NOMO-1 treated with DMSO at 0.1 percent for 48 hours (cell line): Measurements from ENCODE around the gene STAU1.
A peak's percentile ranks its signal among the peaks of the same experiment; 100 is the strongest.
"Not testable (repeated sequence)": the region's sequence is repeated elsewhere in the genome, so short reads cannot be mapped to it uniquely, and the experiment has no call there.

Experiments
- DNase-seq: peaks from one replicate; lab custom pipeline; 2025; ENCODE audit not compliant: unreplicated experiment; lab: John Stamatoyannopoulos, UW

Gene STAU1

GRCh38 chr20:49166534-49167449 lies 21.3 kb downstream of the STAU1 start:
- no peak for DNase-seq

- DNase-seq = no peak
Measured at GRCh38 chr20:49165611-49166010, 22.5 kb downstream of the STAU1 start.

DNA sequence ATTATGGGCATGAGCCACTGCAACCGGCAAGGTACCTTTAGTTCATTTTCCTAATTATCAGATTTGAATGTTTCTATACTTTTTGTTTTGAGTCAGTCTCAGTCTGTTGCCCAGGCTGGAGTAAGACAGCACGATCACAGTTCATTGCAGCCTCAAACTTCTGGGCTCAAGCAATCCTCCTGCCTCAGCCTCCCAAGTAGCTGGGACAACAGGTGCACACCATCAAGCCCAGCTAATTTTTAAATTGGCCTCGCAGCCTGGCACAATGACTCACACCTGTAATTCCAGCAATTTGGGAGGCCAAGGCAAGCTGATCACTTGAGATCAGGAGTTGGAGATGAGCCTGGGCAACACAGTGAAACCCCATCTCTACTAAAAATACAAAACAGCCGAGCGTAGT lies 24.4 kb downstream of the STAU1 start:
- DNase-seq = no peak

- DNase-seq = no peak
Measured at GRCh38 chr20:49161428-49162152, 26.5 kb downstream of the STAU1 start.

DNA sequence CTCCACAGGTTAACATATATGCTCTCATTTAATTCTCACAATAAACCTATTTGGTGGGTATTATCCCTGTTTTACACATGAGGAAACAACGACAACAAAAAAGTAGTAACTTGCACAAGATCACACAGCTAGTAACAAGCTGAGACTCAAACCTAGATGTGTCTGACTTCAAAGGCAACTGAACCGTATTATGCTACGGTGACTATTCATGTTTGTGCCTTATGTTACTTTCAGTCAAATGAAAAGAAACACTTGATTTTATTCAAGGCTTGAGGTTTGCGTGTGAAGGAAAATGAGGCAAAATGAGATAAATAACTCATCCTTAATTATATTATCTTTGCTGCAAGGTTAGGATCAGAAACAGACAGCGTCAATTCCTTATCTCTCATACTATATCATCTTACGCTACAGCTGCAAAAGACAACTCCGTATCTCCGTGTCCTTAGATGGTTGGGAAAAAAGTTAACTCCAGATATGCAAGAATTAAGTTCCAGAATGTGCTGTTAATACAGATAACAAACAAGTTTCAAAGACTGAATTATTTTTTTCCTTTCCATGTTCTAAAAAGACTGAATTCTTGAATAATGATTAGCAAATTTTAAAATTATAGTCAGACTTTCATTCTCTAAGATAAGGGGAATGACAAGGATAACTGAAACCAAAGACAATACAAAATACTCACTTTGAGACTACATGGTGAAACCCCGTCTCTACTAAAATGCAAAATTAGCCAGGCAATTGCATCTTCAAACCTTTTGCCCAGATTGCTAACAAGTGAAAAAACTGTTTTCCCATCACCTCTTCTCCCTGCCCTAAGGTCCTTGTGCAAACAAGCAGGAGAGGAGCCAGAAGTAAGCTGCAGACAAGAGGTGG lies 27.8 kb downstream of the STAU1 start:
- no peak for DNase-seq

DNA sequence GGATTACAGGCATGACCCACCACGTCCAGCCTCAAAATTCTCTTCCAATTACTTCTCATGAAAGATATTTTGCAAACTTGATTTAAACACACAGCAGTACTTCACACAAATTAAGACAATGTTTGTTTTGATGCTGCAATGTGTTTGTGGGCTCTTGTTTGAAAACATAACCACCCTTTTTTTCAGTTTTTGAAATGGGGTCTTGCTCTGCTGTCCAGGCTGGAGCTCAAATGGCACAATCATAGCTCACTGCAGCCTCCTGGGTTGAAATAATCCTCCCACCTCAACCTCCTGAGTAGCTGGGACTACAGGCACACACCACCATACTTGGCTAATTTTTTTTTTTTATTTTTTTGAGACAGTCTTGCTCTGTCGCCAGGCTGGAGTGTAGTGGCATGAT lies 31.0 kb downstream of the STAU1 start:
- no peak for DNase-seq

DNA sequence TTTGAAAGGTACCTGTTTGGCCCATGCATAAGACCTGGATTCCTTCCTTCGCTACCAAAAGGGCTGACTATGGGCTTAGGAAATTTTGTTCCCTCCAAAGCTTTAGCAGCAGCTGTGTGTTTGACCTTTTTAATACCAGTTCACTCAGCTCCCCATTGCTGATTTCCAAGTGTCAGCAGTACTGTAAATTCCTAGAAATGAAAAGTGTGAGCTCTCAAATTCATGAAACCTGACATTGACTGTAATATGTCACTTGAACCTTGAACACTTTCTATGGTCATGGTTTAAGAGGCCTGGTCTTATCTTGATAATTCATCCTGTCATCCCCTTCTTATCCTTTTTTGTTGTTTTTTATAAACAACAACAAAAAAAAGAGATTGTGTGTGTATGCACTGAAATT lies 31.7 kb downstream of the STAU1 start:
- DNase-seq = no peak

DNA sequence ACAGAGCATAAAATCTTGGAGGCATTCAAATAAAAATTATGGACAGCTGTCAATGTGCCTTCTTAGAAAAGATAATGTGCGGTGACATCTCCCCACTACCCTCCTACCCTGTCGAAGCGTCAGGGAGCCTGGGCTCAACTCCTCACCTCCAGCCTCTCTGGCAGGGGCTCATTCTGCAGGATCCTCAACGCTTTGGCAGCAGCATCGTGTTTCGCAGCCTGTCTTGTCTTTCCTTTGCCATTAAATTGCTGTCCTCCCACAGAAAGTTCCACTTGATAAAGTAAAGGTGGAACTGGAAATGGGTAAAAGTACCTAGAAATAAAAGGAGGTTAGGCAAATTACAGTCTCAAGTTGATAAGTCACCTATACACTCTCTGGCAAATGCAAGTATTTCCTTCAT lies 36.7 kb downstream of the STAU1 start:
- no peak for DNase-seq

DNA sequence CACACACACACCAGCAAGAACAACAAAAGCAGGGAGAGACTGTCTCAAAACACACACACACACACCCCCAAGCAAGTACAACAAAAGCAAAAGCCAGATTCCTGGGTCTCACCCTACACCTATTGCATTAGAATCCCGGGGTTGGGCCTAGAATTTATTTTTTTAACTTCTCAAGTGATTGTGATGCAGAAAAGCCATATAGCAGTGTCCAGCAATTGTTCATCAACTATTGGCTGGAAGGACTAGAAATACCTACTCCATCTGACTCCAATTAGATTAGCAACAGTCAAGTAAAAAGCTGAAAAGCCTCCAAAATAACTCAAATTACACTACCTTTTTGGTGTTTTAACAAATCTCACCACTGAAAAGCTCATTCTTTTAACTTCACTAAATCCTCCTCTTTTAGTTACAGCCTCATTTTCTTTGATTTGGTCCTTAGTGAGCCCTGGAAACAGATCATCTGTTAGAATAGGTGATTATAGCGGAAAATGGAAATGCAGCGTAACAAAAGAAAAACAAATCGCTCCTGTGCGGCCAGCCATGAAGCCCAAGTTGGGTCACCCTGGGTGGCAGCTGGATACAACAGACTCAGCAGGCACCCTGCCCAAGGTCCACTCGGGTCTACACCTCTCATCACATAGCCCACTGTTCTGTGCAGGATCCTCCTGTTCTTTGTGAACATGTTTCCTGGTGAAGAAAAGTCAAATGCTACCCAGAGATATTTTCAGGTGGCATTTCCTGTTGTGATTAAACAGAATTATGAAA lies 38.7 kb downstream of the STAU1 start:
- DNase-seq = no peak

DNA sequence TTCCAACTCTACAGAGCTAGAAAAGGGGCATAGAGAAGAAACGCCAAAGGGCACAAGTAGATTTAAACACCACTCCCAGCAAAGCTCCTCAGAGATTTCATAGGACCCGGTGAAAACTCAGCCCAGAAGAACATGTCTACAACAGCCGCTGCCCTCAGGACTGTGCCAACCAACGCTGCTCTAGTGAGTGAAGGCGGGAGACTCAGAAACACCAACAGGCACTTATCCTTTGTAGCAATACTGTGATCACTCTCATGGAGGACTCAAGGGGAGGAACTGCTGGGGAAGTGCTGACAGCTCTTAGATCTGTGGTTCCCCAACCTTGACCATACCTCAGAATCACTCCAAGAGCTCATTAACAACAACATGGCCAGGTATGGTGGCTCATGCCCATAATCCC lies 39.5 kb downstream of the STAU1 start:
- DNase-seq = no peak

DNA sequence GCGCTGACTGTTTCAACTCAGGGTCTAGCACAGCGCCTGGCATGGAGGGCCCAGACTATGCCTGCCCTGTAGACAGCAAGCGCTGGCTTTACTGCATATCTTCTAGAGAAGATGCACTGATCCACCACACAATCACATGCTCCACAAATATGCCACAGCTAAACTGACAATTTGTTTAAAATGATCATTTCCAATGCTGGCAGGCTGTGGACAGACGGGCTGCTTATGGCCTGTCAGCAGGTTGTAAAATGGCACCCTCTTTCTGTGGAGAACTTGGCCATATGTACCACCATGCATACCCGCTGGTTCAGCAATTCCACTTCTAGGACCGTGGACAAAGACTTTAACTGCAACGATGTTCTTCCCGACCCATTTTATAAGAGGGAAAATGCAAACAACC lies 40.8 kb downstream of the STAU1 start:
- DNase-seq = no peak

DNA sequence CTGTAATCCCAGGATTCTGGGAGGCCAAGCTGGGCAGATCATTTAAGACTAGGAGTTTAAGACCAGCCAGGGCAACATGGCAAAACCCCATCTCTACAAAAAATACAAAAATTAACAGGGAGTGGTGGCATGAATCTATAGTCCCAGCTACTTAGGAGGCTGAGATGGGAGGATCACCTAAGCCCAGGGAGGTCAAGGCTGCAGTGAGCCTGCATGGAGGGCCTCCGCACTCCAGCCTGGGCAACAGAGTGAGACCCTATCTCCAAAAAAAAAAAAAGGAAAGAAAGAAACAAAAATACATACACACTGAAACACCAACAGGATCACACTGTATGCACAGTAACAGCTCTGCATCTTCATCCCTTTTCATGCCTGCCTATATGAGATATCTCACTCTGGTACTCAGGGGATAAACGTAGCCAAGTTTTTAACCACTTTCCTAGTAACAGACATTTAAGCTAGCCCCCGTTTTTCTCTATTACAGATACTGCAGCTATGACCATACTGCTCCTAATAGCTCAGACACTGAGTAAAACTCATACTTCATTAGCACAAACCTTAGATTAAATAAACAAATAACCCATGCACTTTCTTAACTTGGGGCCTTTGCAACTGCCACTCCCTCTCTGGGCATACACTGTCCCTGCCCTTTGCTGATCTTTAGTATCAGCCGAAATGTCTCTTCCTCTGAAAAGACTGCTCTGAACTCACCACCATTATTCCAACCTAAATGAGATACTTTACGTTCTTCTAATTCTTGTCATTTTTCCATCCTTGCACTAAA lies 41.5 kb downstream of the STAU1 start:
- DNase-seq = no peak

- no peak for DNase-seq
Measured at GRCh38 chr20:49140834-49141233, 47.3 kb downstream of the STAU1 start.

DNA sequence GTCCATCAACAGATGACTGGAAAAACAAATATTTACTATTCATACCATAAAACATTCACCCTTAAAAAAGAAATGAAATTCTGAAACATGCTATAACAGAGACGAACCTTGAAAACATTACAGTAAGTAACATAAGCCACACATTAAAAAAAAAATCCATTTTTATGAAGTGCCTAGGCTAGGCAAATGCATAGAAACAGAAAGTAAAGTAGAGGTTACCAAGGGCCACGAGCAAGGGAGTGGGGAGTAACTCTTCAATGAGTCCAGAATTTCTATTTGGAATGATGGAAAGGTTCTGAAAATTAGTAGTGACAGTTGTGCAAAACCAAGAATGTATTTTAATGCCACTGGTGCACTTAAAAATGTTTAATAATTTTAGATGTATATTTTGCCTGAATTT lies 47.7 kb downstream of the STAU1 start:
- DNase-seq = no peak

DNA sequence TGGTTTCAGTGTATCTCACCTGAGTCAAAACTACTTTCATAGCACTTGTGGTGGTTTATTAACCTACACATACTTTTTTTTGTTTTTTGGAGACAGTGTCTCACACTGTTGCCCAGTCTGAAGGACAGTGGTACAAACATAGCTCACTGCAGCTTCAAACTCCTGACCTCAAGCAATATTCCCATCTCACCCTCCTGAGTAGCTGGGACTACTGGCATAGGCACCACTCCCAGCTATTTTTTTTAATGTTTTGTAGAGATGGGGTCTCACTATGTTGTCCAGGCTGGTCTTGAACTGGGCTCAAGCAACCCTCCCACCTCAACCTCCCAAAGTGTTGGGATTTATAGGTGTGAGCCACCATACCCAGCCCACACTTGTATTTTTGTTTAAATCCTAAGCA lies 49.7 kb downstream of the STAU1 start:
- DNase-seq = no peak

GRCh38 chr20:49136817-49137571 lies 51.1 kb downstream of the STAU1 start:
- DNase-seq = no peak

DNA sequence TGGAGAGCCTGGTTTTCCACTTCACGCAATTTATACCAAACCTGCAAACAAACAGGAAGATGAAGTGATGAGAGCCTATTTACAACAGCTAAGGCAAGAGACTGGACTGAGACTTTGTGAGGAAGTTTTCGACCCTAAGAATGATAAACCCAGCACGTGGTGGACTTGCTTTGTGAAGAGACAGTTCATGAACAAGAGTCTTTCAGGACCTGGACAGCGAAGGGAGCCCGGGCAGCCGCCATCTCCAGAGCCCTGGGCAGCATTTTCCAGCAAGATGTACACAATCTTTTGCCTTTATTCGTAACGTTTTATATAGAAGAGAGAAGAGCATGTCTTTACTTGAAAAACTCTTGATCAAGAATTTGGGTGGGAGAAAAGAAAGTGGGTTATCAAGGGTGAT lies 53.3 kb downstream of the STAU1 start:
- DNase-seq = not testable (repeated sequence)

DNA sequence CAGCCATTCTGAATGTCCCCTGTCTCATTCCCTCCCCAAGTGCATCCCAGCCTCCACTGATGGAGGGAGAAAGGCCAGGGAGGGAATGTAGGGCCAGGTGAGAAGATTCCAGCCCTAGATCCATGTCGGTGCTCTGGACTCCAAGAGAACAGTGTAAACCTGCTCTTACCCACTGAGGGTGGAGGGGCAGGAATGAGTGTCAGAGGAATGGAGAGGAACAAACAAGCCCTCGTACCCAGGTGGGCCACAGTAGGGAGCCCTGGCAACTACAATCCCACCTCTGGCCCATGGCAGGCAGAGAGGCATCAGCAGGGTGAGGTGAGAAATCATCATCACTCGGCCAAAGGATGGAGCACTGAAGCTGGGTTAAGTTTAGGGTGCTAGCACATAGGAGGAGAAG lies 54.6 kb downstream of the STAU1 start:
- DNase-seq = no peak

DNA sequence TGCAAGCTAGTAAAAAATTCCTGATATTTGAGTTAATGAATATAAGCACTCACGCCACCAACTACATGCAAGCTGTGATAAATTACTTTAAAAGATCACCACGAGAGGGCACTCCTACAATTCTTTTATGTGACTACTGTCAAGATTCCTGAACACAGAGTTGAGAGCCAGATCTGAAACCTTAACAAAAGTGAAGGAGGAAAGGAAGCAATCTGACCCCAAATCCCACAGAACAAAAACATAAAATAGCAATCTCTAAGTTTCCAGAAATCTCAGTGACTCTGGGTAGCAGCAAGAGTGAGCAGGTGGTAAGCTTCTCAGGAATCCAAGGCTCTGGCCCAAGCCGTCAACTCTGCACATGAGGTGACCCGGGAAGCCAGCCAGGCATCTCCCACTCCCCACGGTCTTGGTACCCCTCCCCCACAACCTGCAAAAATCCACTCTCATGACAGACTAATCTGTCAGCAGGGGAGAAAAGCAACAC lies 55.1 kb downstream of the STAU1 start:
- peak; percentile 29 for DNase-seq
